GM13977 (cell line): ENCODE data around the gene MAT2B.

Experiments used
- DNase-seq: peaks from one replicate; pipeline ENCODE4 v3.0.0; 2012; ENCODE audit warnings: low spot score
- CTCF ChIP-seq: IDR thresholded peaks from 2 replicates; pipeline ENCODE4 v1.5.1; 2012; ENCODE audit warnings: mild to moderate bottlenecking, control low read depth; ENCODE audit not compliant: insufficient read depth; ENCODE audit errors: extremely low read depth, missing control alignments
- in situ Hi-C: fragments of 300-500 bp; cut with MboI; formaldehyde crosslinking; loops from one replicate; pipeline ENCODE4 v1.12.0; 2022; ENCODE audit warnings: low sequenced_read_pairs, low pct_unique_long_range_greater_than_20kb, mixed read lengths, inconsistent platforms; ENCODE audit not compliant: unreplicated experiment

MAT2B gene

GRCh38 chr5:163478982-163479271 is 26.5 kb upstream of the MAT2B start:
- no peak for TF ChIP-seq CTCF
- in situ Hi-C loops: no loop called here
- DNase-seq: no peak

GRCh38 chr5:163489055-163489744 is 16.2 kb upstream of the MAT2B start:
- peak; percentile 43 for TF ChIP-seq CTCF
- in situ Hi-C loops: no loop called here
- DNase-seq: no peak

- DNase-seq: no peak
- no peak for TF ChIP-seq CTCF
- in situ Hi-C loops: no loop called here
These were observed 15.7 kb upstream of the MAT2B start for GRCh38 chr5:163489745-163490075.

GRCh38 chr5:163496286-163496685 is 9.1 kb upstream of the MAT2B start:
- in situ Hi-C loops: no loop called here
- no peak for DNase-seq
- no peak for TF ChIP-seq CTCF

- no peak for TF ChIP-seq CTCF
- in situ Hi-C loops: no loop called here
- DNase-seq: no peak
These were observed 8.1 kb upstream of the MAT2B start for GRCh38 chr5:163497315-163497714.

- in situ Hi-C loops: no loop called here
- DNase-seq: no peak
- TF ChIP-seq CTCF: no peak
These were observed 6.5 kb upstream of the MAT2B start for GRCh38 chr5:163498886-163499285.

- no peak for DNase-seq
- in situ Hi-C loops: no loop called here
- no peak for TF ChIP-seq CTCF
These were observed 2.9 kb upstream of the MAT2B start for GRCh38 chr5:163502521-163502920.
